Lower leg skin (tissue), 4 donors: ENCODE results near the gene FBLIM1. TPM values are rescaled to one million over a fixed set of nuclear protein-coding genes. Genes with fewer than 3 reads are reported as not detected.

Experiments used
- DNase-seq, 2 donors: peaks; one replicate each; pipeline ENCODE4 v3.0.0-alpha.2; 2019; ENCODE audit warnings: low spot score in 2 of 2
- H3K4me3 ChIP-seq: fragments of 200-600 bp; sonication (generic); 2 replicates; pipeline ENCODE4 v1.5.1; 2017; ENCODE audit warnings: mild to moderate bottlenecking, low read depth; ENCODE audit not compliant: poor library complexity, severe bottlenecking
- CTCF ChIP-seq, 3 donors: fragments of 450-650 bp; IDR thresholded peaks; one replicate each; pipeline ENCODE4 v1.5.1; 2016; ENCODE audit warnings: antibody characterized with exemption in 3 of 3, mild to moderate bottlenecking in 3 of 3, moderate library complexity in 2 of 3
- POLR2A ChIP-seq, 2 donors: fragments of 450-650 bp; IDR thresholded peaks; one replicate each; pipeline ENCODE4 v1.6.1; 2016 to 2017; ENCODE audit warnings: antibody characterized with exemption in 2 of 2, mild to moderate bottlenecking in 1 of 2, moderate library complexity in 1 of 2
- WGBS, 2 donors: methylation state at CpG; one replicate each; pipeline ENCODE4 v1.1.5; 2018; 5-methylcytosine and 5-hydroxymethylcytosine counted together
- intact Hi-C: fragments of 100-400 bp; cut with DNase I; formaldehyde crosslinking; loops from one replicate; pipeline ENCODE4 v1.15.0; 2023; ENCODE audit warnings: low total_unique reads
- total RNA-seq, 4 donors: library from RNA; depleted of rRNA; stranded (reverse); fragments of >200 nt; gene quantifications; one replicate each; pipeline ENCODE4 v1.1.0, GENCODE V29; 2016

FBLIM1 gene
- total RNA-seq, 4 donors from 2014 or later: 11.5 to 41.7 (median 17.7) TPM

- peak; percentile 76 to 95 for DNase-seq
Observed at GRCh38 chr1:15833069-15833679, 74.6 kb downstream of the FBLIM1 start.

GRCh38 chr1:15833842-15834405, 75.3 kb downstream of the FBLIM1 start:
- H3K4me3 ChIP-seq: peak overlapping the region; percentile 93
- DNase-seq: no peak
- TF ChIP-seq POLR2A (IDR thresholded peaks at IDR 0.05): no peak
- TF ChIP-seq CTCF (IDR thresholded peaks at IDR 0.05): no peak
- intact Hi-C loops: no loop called here
- WGBS, 2 donors: 0 to 1% methylated on average over 10 of the region's 10 CpGs

More at GRCh38 chr1:15833069-15833679, 74.6 kb downstream of the FBLIM1 start:
- H3K4me3 ChIP-seq: no peak overlapping the region
- intact Hi-C loops: no loop called here
- 24 to 29% methylated on average over 24 of the region's 24 CpGs for WGBS, 2 donors
- TF ChIP-seq POLR2A (IDR thresholded peaks at IDR 0.05): no peak
- no peak for TF ChIP-seq CTCF (IDR thresholded peaks at IDR 0.05)

GRCh38 chr1:15834406-15835204, 76.0 kb downstream of the FBLIM1 start:
- TF ChIP-seq CTCF (IDR thresholded peaks at IDR 0.05): no peak
- peak in 1 of 2 donors; percentile 49 for TF ChIP-seq POLR2A (IDR thresholded peaks at IDR 0.05)
- peak overlapping the region; percentile 93 for H3K4me3 ChIP-seq
- intact Hi-C loops: no loop called here
- WGBS, 2 donors: 0 to 1% methylated on average over 21 to 53 of the region's 77 CpGs
- peak; percentile 81 to 97 for DNase-seq

- TF ChIP-seq CTCF (IDR thresholded peaks at IDR 0.05) (no peak), POLR2A (IDR thresholded peaks at IDR 0.05) (no peak)
- intact Hi-C loops: no loop called here
- 0 to 1% methylated on average over 36 to 37 of the region's 37 CpGs for WGBS, 2 donors
- H3K4me3 ChIP-seq: peak overlapping the region; percentile 93
- no peak for DNase-seq
Observed at GRCh38 chr1:15835205-15835740, 76.7 kb downstream of the FBLIM1 start.

GRCh38 chr1:15835741-15836510, 77.3 kb downstream of the FBLIM1 start:
- WGBS, 2 donors: 3% methylated on average over 50 to 61 of the region's 66 CpGs
- peak overlapping the region; percentile 93 for H3K4me3 ChIP-seq
- no peak for TF ChIP-seq CTCF (IDR thresholded peaks at IDR 0.05)
- peak in 1 of 2 donors; percentile 90 for TF ChIP-seq POLR2A (IDR thresholded peaks at IDR 0.05)
- peak; percentile 99 to 100 for DNase-seq
- intact Hi-C loops: no loop called here
